Limb (tissue), 2 donors: ENCODE measurements around the gene ETV6.

Experiments used
- DNase-seq, 2 donors: peaks; one replicate each; pipeline ENCODE4 v3.0.0-alpha.2; 2016; ENCODE audit errors: extremely low spot score in 2 of 2

ETV6 gene

DNA sequence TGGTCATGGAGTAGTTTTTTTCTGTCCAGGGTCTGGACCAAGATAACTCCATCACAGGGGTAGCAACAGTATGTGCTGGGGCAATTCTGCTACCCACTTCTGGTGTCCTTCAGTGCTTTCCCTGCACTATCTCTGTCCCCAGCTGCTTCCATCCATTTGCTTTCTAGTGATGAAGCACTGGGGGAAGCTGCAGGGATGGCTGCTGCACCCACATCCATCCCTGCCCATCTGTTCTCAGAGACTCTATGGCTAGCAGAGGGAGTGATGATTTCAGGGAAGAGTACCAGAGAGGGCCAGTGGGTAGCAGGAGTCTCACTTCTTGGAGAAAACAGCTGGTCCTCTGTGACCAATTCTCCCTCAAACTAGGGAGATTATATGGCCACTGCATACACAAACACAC, 44.1 kb downstream of the ETV6 start:
- no peak for DNase-seq

DNA sequence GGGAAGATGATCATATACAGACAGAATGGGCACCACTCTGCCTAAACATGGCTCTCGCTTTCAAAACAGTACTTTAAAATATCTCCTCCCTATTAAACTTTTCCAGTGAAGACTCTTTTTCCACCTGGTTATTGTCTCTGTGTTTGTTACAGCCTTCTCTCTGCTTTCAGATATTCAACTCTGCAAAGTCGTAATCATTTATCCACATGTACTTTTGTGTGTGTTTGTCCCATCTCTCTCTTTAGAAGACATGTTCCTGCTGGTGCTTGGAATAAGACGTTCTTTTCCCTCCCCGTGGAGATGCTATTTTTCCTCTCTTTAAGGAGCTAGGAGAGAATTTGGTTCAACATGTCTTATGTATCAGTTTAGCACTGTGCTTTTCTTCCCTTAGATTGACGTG, 45.1 kb downstream of the ETV6 start:
- DNase-seq, result no peak

DNA sequence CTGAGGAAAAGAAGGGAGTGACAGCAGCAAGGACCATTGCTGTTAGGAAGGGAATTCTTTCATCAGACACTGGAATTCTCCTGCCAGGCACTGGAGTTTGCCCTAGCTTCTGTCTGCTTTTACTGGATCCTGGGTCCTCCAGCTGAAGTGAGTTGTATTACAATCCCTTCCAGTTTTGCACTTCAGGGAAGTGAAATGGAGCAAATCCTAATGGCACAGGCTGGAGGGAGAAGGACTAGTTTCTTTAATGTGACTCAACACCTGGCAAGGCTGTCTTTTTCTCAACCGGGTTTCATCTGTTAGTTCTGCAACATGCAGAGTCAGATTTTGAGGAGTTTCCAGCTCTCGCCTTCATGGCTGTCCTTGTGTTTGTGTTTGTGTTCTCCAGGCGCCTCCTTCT, 45.8 kb downstream of the ETV6 start:
- no peak for DNase-seq

GRCh38 chr12:11696084-11696483, 46.6 kb downstream of the ETV6 start:
- DNase-seq, result no peak

GRCh38 chr12:11697131-11697530, 47.7 kb downstream of the ETV6 start:
- DNase-seq, result no peak

DNA sequence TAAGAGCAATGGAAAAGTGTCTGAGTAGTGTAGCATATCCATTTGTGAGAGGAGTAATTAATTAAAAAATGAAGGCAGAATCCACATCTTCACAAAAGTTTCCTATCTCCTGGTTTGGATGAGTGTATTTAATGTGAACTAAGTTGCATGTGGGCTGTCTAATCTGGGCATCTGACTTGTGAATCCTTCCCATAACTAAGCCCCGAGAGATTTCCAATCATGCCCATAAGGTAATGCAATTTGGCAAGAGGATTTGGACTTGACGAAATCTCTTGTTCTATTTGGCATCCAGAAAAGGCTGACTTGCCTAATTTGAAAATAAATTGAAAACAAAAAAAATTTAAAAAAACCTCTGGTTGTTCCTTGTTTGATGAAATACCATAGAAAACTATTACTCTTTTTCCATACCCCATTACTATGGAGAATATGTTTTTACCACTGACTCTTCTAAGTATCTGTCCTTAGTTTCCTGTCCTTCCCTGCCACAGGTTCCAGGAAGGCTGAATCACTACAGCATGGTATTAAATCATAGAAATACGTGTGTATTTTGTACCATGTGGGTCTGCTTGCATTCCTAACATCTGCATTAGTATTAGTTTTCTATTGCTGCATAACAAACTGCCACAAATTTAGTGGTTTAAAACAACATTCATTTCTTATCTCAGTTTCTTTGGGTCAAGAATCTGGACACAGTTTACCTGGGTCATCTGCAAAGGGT, 48.4 kb downstream of the ETV6 start:
- DNase-seq, result no peak

GRCh38 chr12:11698729-11699128, 49.3 kb downstream of the ETV6 start:
- DNase-seq, result no peak

- no peak for DNase-seq
Observed at GRCh38 chr12:11701433-11701832, 52.0 kb downstream of the ETV6 start.

GRCh38 chr12:11702959-11703358, 53.5 kb downstream of the ETV6 start:
- no peak for DNase-seq

DNA sequence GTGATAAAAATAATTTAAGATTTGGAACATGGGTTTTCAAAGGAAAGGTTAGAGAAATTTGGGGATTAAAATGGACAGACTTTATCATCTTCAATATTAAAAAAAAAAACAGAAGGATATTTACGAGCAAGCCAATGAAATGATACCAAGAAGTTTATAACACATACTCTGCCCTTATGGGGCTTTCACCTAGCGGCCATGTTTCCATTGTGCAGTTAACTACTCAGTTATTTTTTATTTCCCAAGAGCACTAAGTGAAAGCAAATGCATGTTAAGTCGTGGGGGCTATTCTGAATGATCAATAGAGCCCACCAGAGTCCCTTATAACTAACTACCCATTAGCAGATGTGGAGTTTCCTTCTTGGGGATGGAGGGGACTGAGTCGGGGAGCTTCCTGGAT, 53.9 kb downstream of the ETV6 start:
- DNase-seq, result no peak

DNA sequence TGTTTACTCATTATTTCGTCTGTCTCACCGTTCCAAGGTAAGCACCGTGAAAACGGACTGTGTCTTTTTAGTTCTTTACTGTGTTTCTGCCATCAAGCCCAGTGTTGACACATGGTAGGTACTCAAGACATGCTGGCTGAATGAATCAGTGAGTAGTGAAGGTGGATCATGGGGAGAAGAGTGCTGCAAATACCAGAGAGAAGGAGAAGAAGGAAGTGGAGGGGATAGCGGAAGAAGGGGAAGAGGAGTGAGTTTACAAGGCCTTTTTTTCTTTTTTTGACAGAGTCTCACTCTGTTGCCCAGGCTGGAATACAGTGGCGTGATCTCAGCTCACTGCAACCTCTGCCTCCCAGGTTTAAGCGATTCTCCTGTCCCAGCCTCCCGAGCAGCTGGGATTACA, 54.6 kb downstream of the ETV6 start:
- DNase-seq, result no peak

DNA sequence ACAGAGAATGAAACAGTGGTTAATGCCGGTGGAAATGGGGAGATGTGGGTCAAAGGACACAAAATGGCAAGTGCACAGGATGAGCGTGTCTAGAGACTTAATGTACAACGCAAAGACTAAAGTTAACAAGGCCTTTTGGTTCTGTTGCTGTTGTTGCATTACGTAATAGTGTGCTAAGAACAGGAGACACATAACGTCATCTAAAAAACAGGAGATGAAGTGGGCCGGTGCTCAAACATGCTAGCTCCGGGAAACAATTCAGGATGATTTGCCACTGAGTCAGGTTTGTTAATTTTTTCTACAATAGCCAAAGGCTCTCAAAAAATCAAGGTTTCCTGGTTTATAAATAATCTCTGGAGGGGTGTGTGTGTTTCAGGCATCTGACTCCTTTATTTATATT, 55.5 kb downstream of the ETV6 start:
- DNase-seq, result no peak

- DNase-seq, result no peak
Observed at GRCh38 chr12:11706509-11707379, 57.3 kb downstream of the ETV6 start.

GRCh38 chr12:11707535-11707934, 58.1 kb downstream of the ETV6 start:
- no peak for DNase-seq

- no peak for DNase-seq
Observed at GRCh38 chr12:11709513-11709912, 60.0 kb downstream of the ETV6 start.

- DNase-seq, result no peak
Observed at GRCh38 chr12:11710431-11710830, 61.0 kb downstream of the ETV6 start.

GRCh38 chr12:11710906-11711305, 61.4 kb downstream of the ETV6 start:
- no peak for DNase-seq

GRCh38 chr12:11711651-11712327, 62.3 kb downstream of the ETV6 start:
- no peak for DNase-seq

GRCh38 chr12:11712491-11712890, 63.0 kb downstream of the ETV6 start:
- no peak for DNase-seq

- no peak for DNase-seq
Observed at GRCh38 chr12:11713202-11713601, 63.7 kb downstream of the ETV6 start.

DNA sequence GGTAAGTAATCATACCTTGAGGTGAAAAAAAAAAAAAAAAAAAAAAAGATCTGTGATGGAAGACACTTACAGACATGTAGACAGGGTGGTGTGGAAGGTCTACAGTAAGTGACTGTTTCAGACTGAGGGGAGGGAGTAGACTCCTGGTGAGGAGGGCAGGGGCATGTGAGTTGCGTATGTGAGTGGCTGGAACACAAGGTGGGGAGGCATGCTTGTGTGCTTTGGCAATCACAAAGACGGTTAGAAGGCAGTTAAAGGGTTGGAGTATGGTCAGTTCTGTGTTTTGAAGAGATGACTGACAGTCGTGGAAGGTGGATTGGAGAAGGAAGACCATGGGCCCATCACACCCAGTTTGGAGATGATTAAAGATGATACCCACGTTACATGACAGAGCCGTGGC, 65.2 kb downstream of the ETV6 start:
- DNase-seq, result no peak

GRCh38 chr12:11715621-11716020, 66.1 kb downstream of the ETV6 start:
- DNase-seq, result no peak
